Globus pallidus (tissue), 1 donor: ENCODE data around the gene ARHGAP26.
A peak's percentile ranks its signal among the peaks of the same experiment; 100 is the strongest.

Experiments used
- DNase-seq: peaks from one replicate; pipeline ENCODE4 v3.0.0-alpha.2; 2015; ENCODE audit warnings: low spot score

Gene ARHGAP26

GRCh38 chr5:143120460-143121134, 350.4 kb downstream of the ARHGAP26 start:
- DNase-seq = no peak

- no peak for DNase-seq
Observed at GRCh38 chr5:143121135-143121475, 350.9 kb downstream of the ARHGAP26 start.

- DNase-seq = no peak
Observed at GRCh38 chr5:143124593-143124992, 354.4 kb downstream of the ARHGAP26 start.

GRCh38 chr5:143126174-143127019, 356.2 kb downstream of the ARHGAP26 start:
- DNase-seq = no peak

GRCh38 chr5:143128412-143129071, 358.4 kb downstream of the ARHGAP26 start:
- no peak for DNase-seq

- DNase-seq = no peak
Observed at GRCh38 chr5:143129203-143129602, 359.0 kb downstream of the ARHGAP26 start.

- no peak for DNase-seq
Observed at GRCh38 chr5:143129910-143130612, 359.9 kb downstream of the ARHGAP26 start.

- no peak for DNase-seq
Observed at GRCh38 chr5:143130613-143131305, 360.6 kb downstream of the ARHGAP26 start.

GRCh38 chr5:143131972-143132371, 361.8 kb downstream of the ARHGAP26 start:
- no peak for DNase-seq

GRCh38 chr5:143132739-143133138, 362.6 kb downstream of the ARHGAP26 start:
- DNase-seq = no peak

GRCh38 chr5:143133721-143134120, 363.5 kb downstream of the ARHGAP26 start:
- no peak for DNase-seq

GRCh38 chr5:143134269-143134668, 364.1 kb downstream of the ARHGAP26 start:
- no peak for DNase-seq

- DNase-seq = no peak
Observed at GRCh38 chr5:143134900-143135299, 364.7 kb downstream of the ARHGAP26 start.

- DNase-seq = peak; percentile 11
Observed at GRCh38 chr5:143135832-143136551, 365.8 kb downstream of the ARHGAP26 start.

- DNase-seq = no peak
Observed at GRCh38 chr5:143138839-143139238, 368.7 kb downstream of the ARHGAP26 start.

- DNase-seq = no peak
Observed at GRCh38 chr5:143139585-143139984, 369.4 kb downstream of the ARHGAP26 start.

GRCh38 chr5:143140492-143141203, 370.5 kb downstream of the ARHGAP26 start:
- no peak for DNase-seq

GRCh38 chr5:143141652-143142051, 371.5 kb downstream of the ARHGAP26 start:
- DNase-seq = no peak

GRCh38 chr5:143142596-143143435, 372.6 kb downstream of the ARHGAP26 start:
- DNase-seq = no peak
